Right lobe of liver (tissue), 6 donors: ENCODE measurements around the gene CPNE6. TPM values are rescaled to one million over a fixed set of nuclear protein-coding genes. Genes with fewer than 3 reads are reported as not detected.

Experiments
- ATAC-seq, 4 donors: fragments of 200-7000 bp; cut with Tn5 transposase; one replicate each; pipeline ENCODE4 v1.9.1; 2020; ENCODE audit warnings: mild to moderate bottlenecking in 4 of 4, moderate library complexity in 4 of 4
- DNase-seq, 3 donors: peaks; one replicate each; pipeline ENCODE4 v3.0.0-alpha.2; 2020
- H3K27ac ChIP-seq, 3 donors: fragments of 200-600 bp; one replicate each; pipeline ENCODE4 v1.8.0; 2022
- H3K27me3 ChIP-seq, 2 donors: fragments of 200-600 bp; one replicate each; pipeline ENCODE4 v1.8.0; 2022
- H3K36me3 ChIP-seq, 4 donors: fragments of 200-600 bp; sonication (generic) in 1 of 4; one replicate each; pipeline versions ENCODE4 v1.5.1 to v1.8.0; 2017 to 2022; ENCODE audit warnings: control low read depth in 1 of 4
- H3K4me1 ChIP-seq, 4 donors: fragments of 200-600 bp; sonication (generic) in 1 of 4; one replicate each; pipeline versions ENCODE4 v1.5.1 to v1.8.0; 2017 to 2022; ENCODE audit warnings: control low read depth in 1 of 4
- H3K4me3 ChIP-seq, 3 donors: fragments of 200-600 bp; one replicate each; pipeline ENCODE4 v1.8.0; 2022
- H3K9me3 ChIP-seq, 4 donors: fragments of 200-600 bp; sonication (generic) in 1 of 4; one replicate each; pipeline versions ENCODE4 v1.5.1 to v1.8.0; 2017 to 2022; ENCODE audit warnings: control low read depth in 1 of 4
- POLR2A ChIP-seq: fragments of 450-650 bp; IDR thresholded peaks from one replicate; pipeline ENCODE4 v1.6.1; 2017; ENCODE audit warnings: antibody characterized with exemption, mild to moderate bottlenecking
- WGBS: methylation state at CpG from one replicate; pipeline ENCODE4 v1.1.6; 2018; ENCODE audit warnings: low coverage, low lambda C conversion rate; ENCODE audit not compliant: insufficient coverage; ENCODE audit errors: missing lambda C conversion rate; 5-methylcytosine and 5-hydroxymethylcytosine counted together
- intact Hi-C, 2 donors: fragments of 100-400 bp; cut with DNase I; formaldehyde crosslinking; loops; one replicate each; pipeline versions ENCODE4 v1.11.2 to v1.14.1; 2022
- total RNA-seq, 6 experiments: library from RNA; depleted of rRNA in 2 of 6; stranded (reverse); fragments of >200 nt in 2 of 6; fragmentation: NEBNext Ultra II Directional in 3 of 6; extraction: Animal tissue kit (Norgen Biotek cat#: 25700) in 3 of 6; gene quantifications; one replicate each; pipeline versions ENCODE4 v1.1.0 to v1.2.4, GENCODE V29; 2016 to 2023
- TF ChIP-seq, protein P1 (sequence below), 4 donors: fragments of 200-600 bp in 3 of 4; fragments of 450-650 bp in 1 of 4; IDR thresholded peaks; one replicate each; pipeline versions ENCODE4 v1.5.1 to v1.8.0; 2016 to 2022; ENCODE audit warnings: antibody characterized with exemption in 4 of 4, mild to moderate bottlenecking in 2 of 4
- donor health status: DM: no; HTN: yes; CAD: no.
- donor health status: DM: no; HTN: no; CAD: no.
- donor health status: DM: no; HTN: no; CAD: no.
- donor health status: DM: no; HTN: yes; CAD: no.
- donor health status: DM: no; HTN: yes; CAD: no.

Gene CPNE6
- total RNA-seq, 6 experiments from 2014 or later = 0.09 to 0.40 (median 0.18) TPM; not detected in 2

DNA sequence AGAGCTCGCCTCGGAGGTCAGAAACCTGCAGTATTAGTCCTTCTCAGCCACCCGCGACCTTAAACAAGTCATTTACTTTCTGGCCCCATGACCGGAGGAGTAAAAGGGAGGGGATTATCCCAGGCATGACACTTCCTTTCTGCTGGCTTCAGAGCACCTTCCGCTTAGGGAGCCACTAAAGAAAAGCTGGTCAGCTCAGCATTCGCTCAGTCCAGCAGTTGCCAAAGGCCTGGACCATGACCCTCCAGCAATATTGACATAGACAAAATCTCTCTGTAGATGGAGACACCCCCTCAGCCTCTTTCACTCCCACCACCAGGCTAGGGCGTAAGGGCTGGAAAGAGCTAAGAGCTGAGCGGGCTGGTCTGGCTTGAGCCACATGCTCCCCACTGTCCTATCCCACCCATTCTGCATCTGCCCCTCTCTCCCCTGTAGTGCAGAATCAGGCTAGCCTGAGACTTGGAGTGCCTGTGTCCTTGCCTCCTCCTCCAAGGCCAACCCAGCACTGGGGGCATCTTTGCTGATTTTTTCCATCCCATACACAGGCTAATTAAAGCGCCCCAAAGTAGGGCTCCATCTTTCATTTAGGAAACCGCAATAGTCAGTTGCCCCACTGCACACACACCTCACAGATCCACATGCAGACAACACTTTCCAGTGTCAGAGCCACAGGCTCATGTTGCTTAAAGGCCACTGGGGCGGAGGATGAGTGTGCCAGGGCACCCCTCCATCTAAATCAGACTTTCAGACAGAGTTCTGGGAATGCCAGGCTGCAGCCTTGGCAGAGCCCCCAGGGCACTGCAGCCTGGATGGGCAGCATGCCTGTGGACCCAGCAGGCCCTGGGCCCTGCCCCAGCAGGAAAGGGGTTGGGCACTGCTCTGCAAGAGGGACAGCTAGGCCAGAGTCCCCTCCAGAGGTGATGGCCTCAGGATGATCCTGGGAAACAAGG lies 4.0 kb upstream of the CPNE6 start:
- Histone ChIP-seq H3K36me3 (no peaks in the 10 kb centered on the region), H3K9me3 (no peaks in the 10 kb centered on the region), H3K4me3 (peak overlapping the region in 2 of 3 donors; percentile 60 to 64), H3K27ac (peak overlapping the region; percentile 8 to 87 (median 85)), H3K27me3 (no peaks in the 10 kb centered on the region), H3K4me1 (peaks cover 0 to 57% (median 17%) of the 10 kb centered on the region in 4 donors)
- DNase-seq (peak in 2 of 3 donors; percentile 86 to 91), ATAC-seq (peak; percentile 77 to 83 (median 82))
- TF ChIP-seq POLR2A = peak; percentile 27
- TF ChIP-seq, protein P1, sequence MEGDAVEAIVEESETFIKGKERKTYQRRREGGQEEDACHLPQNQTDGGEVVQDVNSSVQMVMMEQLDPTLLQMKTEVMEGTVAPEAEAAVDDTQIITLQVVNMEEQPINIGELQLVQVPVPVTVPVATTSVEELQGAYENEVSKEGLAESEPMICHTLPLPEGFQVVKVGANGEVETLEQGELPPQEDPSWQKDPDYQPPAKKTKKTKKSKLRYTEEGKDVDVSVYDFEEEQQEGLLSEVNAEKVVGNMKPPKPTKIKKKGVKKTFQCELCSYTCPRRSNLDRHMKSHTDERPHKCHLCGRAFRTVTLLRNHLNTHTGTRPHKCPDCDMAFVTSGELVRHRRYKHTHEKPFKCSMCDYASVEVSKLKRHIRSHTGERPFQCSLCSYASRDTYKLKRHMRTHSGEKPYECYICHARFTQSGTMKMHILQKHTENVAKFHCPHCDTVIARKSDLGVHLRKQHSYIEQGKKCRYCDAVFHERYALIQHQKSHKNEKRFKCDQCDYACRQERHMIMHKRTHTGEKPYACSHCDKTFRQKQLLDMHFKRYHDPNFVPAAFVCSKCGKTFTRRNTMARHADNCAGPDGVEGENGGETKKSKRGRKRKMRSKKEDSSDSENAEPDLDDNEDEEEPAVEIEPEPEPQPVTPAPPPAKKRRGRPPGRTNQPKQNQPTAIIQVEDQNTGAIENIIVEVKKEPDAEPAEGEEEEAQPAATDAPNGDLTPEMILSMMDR (IDR thresholded peaks at IDR 0.05) = no peak
- intact Hi-C loops = loop anchor here in 1 of 2 donors (10.0 kb wide), 1 partner anchor 97 kb away; the partner anchor contains the start of gene IRF9
- 30% methylated on average over 5 of the region's 12 CpGs for WGBS

DNA sequence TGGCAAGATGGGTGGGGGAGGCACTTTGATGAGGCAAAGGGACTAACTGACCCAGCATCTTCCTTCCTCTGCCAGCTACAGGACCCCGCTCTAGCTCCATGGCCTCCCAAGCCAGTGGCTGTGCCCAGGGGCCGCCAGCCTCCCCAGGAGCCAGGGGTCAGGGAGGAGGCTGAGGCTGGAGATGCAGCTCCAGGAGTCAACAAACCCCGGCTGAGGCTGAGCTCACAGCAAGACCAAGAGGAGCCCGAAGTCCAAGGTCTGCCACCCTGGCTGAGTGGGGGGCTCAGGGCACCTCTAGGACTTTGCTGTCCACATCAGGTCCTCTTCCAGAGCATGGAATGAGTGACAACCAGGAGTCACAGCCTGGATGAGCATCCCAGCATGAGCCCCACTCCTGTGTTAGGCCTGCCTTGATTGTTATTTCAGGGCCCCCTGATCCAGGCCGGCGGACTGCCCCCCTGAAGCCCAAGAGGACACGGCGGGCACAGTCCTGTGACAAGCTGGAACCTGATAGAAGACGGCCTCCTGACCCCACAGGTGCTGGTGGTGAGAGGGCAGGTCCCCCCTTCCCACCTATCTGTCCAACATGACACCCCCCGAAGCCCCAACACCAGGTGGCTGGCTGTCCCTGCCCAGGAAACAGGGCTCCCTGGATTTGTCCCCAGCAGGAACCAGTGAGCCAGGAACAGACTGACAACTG lies 2.5 kb upstream of the CPNE6 start:
- no peaks in the 10 kb centered on the region for H3K27me3 ChIP-seq
- H3K27ac ChIP-seq = peak overlapping the region in 1 of 3 donors; percentile 85
- WGBS = no CpG with 5 or more reads among the region's 10 CpGs
- intact Hi-C loops = loop anchor here in 1 of 2 donors (10.0 kb wide), 1 partner anchor 96 kb away; the partner anchor contains the start of gene IRF9
- no peak overlapping the region for H3K4me3 ChIP-seq
- peaks cover 0 to 54% (median 17%) of the 10 kb centered on the region in 4 donors for H3K4me1 ChIP-seq
- H3K9me3 ChIP-seq = no peaks in the 10 kb centered on the region
- no peak for ATAC-seq
- no peaks in the 10 kb centered on the region for H3K36me3 ChIP-seq
- no peak for DNase-seq
- no peak for TF ChIP-seq POLR2A
- TF ChIP-seq, protein P1 (IDR thresholded peaks at IDR 0.05) = no peak

DNA sequence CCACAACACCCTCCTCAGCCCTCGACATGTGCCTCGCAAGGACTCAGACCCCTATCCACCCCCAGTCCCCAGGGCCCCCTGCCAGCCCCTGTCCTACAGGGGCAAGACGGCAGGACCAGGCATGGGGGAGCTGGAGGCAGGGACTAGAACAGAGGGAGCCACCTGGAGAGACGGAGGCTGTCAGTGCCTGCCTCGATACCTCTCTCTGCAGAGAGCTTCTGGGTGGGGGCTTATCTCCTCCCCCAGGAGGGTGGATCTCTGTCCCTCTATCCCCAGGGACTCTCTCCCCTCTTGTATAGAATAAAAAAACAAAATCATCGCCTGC lies 2.0 kb upstream of the CPNE6 start:
- Histone ChIP-seq H3K4me1 (peaks cover 0 to 54% (median 17%) of the 10 kb centered on the region in 4 donors), H3K27me3 (no peaks in the 10 kb centered on the region), H3K4me3 (no peak overlapping the region), H3K27ac (no peak overlapping the region), H3K9me3 (no peaks in the 10 kb centered on the region), H3K36me3 (no peaks in the 10 kb centered on the region)
- DNase-seq = no peak
- intact Hi-C loops = loop anchor here in 1 of 2 donors (10.0 kb wide), 1 partner anchor 95 kb away; the partner anchor contains the start of gene IRF9
- WGBS = 100% methylated on average over 2 of the region's 6 CpGs
- ATAC-seq = no peak
- no peak for TF ChIP-seq POLR2A
- TF ChIP-seq, protein P1 (IDR thresholded peaks at IDR 0.05) = no peak

DNA sequence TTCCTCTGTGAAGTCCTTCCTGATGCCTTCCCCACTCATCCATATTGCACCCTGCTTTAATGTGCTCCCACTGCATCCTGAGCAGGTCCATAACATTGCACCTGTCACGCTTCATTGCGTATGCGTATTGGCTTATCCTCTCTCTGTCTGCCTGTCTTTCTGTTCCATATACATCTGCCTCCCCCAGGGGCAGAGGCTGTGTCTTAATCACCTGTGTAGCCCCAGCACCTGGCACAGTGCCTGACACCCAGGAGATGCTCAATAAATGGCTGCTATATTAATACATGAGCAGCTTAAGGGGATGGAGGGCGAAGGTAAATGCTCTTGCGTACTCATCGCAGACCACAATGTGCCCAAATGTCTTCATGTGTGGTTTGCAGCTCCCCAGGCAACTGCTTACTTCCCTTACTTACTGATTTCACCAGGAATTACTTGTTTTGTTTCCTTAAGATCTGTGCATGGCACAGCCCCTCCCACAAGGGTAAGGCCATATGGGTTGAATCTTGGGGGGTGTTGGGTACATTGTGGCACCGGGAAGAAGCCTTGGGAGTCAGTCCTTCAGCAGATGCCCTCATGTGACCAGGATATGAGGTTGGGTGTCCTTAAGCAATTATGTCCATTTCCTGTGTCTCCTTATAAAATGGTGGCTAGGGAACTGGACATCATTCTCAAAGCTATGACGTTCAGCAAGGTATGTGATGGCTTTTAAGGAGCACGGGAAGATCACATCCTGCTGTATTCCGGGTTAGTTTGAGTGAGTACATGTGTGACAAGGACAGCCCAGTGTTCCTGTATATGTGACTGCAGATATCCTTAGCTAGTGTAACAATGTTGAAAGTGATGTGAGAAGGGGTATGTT lies 848 bp upstream of the CPNE6 start:
- Histone ChIP-seq H3K9me3 (no peaks in the 10 kb centered on the region), H3K4me1 (peaks cover 0 to 62% (median 21%) of the 10 kb centered on the region in 4 donors), H3K27ac (no peak overlapping the region), H3K4me3 (no peak overlapping the region), H3K36me3 (no peaks in the 10 kb centered on the region), H3K27me3 (no peaks in the 10 kb centered on the region)
- ATAC-seq = no peak
- TF ChIP-seq POLR2A = no peak
- TF ChIP-seq, protein P1 (IDR thresholded peaks at IDR 0.05) = no peak
- WGBS = 81% methylated on average over 7 of the region's 10 CpGs
- DNase-seq = no peak
- intact Hi-C loops = no loop called here
